AG08396 (cell line): ENCODE data around the gene CCKAR.

Experiments used
- DNase-seq: peaks from one replicate; pipeline ENCODE4 v3.0.0; 2012; ENCODE audit warnings: low spot score, mixed read lengths

Gene CCKAR

GRCh38 chr4:26459054-26459755 is 31.1 kb downstream of the CCKAR start:
- peak; percentile 49 for DNase-seq

GRCh38 chr4:26458157-26458561 is 32.1 kb downstream of the CCKAR start:
- peak; percentile 50 for DNase-seq

- DNase-seq: no peak
Observed at GRCh38 chr4:26457412-26457811, 32.9 kb downstream of the CCKAR start.

GRCh38 chr4:26455571-26455970 is 34.7 kb downstream of the CCKAR start:
- no peak for DNase-seq

- no peak for DNase-seq
Observed at GRCh38 chr4:26454961-26455360, 35.3 kb downstream of the CCKAR start.

- no peak for DNase-seq
Observed at GRCh38 chr4:26452565-26453531, 37.4 kb downstream of the CCKAR start.

GRCh38 chr4:26451597-26451996 is 38.7 kb downstream of the CCKAR start:
- no peak for DNase-seq

- no peak for DNase-seq
Observed at GRCh38 chr4:26450418-26450817, 39.9 kb downstream of the CCKAR start.

GRCh38 chr4:26447378-26447777 is 42.9 kb downstream of the CCKAR start:
- DNase-seq: no peak

GRCh38 chr4:26441771-26442170 is 48.5 kb downstream of the CCKAR start:
- no peak for DNase-seq

- peak; percentile 40 for DNase-seq
Observed at GRCh38 chr4:26441102-26441501, 49.2 kb downstream of the CCKAR start.

GRCh38 chr4:26434030-26434639 is 56.1 kb downstream of the CCKAR start:
- no peak for DNase-seq

- no peak for DNase-seq
Observed at GRCh38 chr4:26433556-26433955, 56.7 kb downstream of the CCKAR start.

GRCh38 chr4:26432419-26432818 is 57.9 kb downstream of the CCKAR start:
- DNase-seq: no peak

GRCh38 chr4:26431461-26432180 is 58.7 kb downstream of the CCKAR start:
- DNase-seq: no peak
